ENCODE data around the gene WNK2.

Gene WNK2

DNA sequence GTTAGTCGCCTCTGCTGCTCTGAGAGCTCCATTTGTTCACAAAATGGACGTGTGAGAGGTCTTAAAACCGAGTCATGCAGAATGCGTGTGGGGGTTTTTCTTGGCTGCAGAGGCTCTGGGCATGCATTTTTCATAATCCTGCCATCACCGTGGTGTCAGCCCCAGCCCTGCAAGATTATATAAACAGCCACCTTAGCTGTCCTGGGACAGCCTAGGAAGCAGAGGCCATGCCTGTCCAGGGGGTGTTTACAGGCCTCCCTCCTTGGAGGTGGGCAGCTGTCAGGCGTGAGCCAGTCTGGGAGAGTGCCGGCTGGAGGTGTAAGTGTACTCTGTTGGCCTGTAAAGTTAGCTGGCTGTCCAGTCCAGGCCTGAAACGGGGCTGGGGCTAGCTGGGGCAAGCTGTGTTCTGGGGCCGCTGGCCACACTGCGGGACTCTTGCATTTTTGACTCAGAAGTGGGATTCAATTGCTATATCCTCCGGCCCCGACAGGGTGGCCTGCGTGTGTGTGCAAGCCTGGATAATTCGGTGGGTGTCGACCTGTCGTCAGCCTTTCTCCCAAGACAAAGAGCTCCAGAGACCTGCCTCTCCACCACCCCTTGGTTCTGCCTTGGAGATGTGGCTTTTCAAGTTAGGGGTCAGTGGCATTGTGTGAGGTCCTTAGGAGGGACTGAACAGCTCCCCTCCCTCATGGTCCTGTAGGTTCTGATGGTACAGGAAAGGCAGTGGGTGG, 2.4 kb downstream of the WNK2 start:
- Histone ChIP-seq H3K27me3 (ENCODE audit: insufficient read depth, poor library complexity, severe bottlenecking) (peaks cover 53% of the 10 kb centered on the region), H3K4me3 (replicated peaks; ENCODE audit: insufficient read depth, low read length) (no peak overlapping the region), H3K27ac (replicated peaks) (no peak overlapping the region)
- no peak for TF ChIP-seq SPI1 (IDR thresholded peaks at IDR 0.05; ENCODE audit: borderline replicate concordance, low read depth)
- no peak for TF ChIP-seq GABPA (IDR thresholded peaks at IDR 0.05; ENCODE audit: low read depth)
- TF ChIP-seq, protein P1, sequence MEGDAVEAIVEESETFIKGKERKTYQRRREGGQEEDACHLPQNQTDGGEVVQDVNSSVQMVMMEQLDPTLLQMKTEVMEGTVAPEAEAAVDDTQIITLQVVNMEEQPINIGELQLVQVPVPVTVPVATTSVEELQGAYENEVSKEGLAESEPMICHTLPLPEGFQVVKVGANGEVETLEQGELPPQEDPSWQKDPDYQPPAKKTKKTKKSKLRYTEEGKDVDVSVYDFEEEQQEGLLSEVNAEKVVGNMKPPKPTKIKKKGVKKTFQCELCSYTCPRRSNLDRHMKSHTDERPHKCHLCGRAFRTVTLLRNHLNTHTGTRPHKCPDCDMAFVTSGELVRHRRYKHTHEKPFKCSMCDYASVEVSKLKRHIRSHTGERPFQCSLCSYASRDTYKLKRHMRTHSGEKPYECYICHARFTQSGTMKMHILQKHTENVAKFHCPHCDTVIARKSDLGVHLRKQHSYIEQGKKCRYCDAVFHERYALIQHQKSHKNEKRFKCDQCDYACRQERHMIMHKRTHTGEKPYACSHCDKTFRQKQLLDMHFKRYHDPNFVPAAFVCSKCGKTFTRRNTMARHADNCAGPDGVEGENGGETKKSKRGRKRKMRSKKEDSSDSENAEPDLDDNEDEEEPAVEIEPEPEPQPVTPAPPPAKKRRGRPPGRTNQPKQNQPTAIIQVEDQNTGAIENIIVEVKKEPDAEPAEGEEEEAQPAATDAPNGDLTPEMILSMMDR (IDR thresholded peaks at IDR 0.05; ENCODE audit: insufficient read depth, low read length): no peak
- TF ChIP-seq, protein P2, sequence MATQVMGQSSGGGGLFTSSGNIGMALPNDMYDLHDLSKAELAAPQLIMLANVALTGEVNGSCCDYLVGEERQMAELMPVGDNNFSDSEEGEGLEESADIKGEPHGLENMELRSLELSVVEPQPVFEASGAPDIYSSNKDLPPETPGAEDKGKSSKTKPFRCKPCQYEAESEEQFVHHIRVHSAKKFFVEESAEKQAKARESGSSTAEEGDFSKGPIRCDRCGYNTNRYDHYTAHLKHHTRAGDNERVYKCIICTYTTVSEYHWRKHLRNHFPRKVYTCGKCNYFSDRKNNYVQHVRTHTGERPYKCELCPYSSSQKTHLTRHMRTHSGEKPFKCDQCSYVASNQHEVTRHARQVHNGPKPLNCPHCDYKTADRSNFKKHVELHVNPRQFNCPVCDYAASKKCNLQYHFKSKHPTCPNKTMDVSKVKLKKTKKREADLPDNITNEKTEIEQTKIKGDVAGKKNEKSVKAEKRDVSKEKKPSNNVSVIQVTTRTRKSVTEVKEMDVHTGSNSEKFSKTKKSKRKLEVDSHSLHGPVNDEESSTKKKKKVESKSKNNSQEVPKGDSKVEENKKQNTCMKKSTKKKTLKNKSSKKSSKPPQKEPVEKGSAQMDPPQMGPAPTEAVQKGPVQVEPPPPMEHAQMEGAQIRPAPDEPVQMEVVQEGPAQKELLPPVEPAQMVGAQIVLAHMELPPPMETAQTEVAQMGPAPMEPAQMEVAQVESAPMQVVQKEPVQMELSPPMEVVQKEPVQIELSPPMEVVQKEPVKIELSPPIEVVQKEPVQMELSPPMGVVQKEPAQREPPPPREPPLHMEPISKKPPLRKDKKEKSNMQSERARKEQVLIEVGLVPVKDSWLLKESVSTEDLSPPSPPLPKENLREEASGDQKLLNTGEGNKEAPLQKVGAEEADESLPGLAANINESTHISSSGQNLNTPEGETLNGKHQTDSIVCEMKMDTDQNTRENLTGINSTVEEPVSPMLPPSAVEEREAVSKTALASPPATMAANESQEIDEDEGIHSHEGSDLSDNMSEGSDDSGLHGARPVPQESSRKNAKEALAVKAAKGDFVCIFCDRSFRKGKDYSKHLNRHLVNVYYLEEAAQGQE (IDR thresholded peaks at IDR 0.05; ENCODE audit: insufficient replicate concordance, low read depth): no peak
- no peak for TF ChIP-seq POLR2AphosphoS5 (IDR thresholded peaks at IDR 0.05; ENCODE audit: low read depth)
- DNase-seq (ENCODE audit: low read depth in 1 of 2, low spot score in 1 of 2): no peak

DNA sequence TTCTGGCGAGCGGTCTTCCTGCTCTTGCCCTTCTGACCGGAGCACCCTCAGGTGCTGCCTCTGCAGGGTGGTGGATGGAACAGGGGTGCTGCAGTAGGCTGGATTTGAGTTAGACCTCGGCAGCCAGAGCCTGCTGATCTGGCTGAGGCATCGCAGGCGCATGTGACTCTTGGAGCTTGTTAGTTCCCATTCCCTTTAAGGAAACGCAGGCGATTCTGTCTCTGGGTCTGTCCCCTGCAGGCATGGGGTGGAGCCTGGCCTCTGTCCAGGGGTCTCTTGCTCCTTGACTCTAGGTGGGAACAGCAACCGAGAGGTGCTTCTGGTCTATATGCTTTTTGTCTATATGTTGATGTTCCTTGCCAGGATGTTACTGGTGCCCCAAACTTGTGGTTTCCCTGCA, 3.1 kb downstream of the WNK2 start:
- DNase-seq (ENCODE audit: low read depth in 1 of 2, low spot score in 1 of 2): no peak
- peaks cover 47% of the 10 kb centered on the region for H3K27me3 ChIP-seq (ENCODE audit: insufficient read depth, poor library complexity, severe bottlenecking)
- H3K4me3 ChIP-seq (replicated peaks; ENCODE audit: insufficient read depth, low read length): no peak overlapping the region
- TF ChIP-seq SPI1 (IDR thresholded peaks at IDR 0.05; ENCODE audit: borderline replicate concordance, low read depth): no peak
- no peak for TF ChIP-seq POLR2AphosphoS5 (IDR thresholded peaks at IDR 0.05; ENCODE audit: low read depth)
- no peak for TF ChIP-seq GABPA (IDR thresholded peaks at IDR 0.05; ENCODE audit: low read depth)
- TF ChIP-seq, protein P1 (IDR thresholded peaks at IDR 0.05; ENCODE audit: insufficient read depth, low read length): no peak
- TF ChIP-seq, protein P2 (IDR thresholded peaks at IDR 0.05; ENCODE audit: insufficient replicate concordance, low read depth): no peak
- H3K27ac ChIP-seq (replicated peaks): no peak overlapping the region

DNA sequence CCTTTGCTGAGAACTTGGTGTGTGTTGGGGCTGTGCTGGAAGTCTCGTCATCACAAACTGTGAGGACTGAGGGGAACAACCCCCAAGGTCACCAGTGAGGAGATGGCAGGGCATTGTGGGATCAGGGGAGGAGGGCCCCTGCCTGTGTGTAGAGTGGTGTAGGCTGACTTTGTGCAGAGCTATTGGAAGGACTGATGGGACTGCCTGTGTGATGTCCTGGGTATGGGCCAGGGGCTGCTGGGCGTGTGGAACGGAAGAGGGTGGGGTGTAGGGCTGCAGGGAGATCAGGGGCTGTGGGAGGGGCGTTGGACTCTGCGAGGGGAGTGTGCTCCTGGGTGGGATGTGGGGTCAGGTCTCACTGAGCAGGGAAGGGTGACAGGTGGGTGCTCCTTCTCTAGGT, 3.6 kb downstream of the WNK2 start:
- no peak for DNase-seq (ENCODE audit: low read depth in 1 of 2, low spot score in 1 of 2)
- Histone ChIP-seq H3K27me3 (ENCODE audit: insufficient read depth, poor library complexity, severe bottlenecking) (peaks cover 42% of the 10 kb centered on the region), H3K4me3 (replicated peaks; ENCODE audit: insufficient read depth, low read length) (no peak overlapping the region), H3K27ac (replicated peaks) (no peak overlapping the region)
- TF ChIP-seq, protein P1 (IDR thresholded peaks at IDR 0.05; ENCODE audit: insufficient read depth, low read length): no peak
- no peak for TF ChIP-seq POLR2AphosphoS5 (IDR thresholded peaks at IDR 0.05; ENCODE audit: low read depth)
- TF ChIP-seq GABPA (IDR thresholded peaks at IDR 0.05; ENCODE audit: low read depth): no peak
- TF ChIP-seq, protein P2 (IDR thresholded peaks at IDR 0.05; ENCODE audit: insufficient replicate concordance, low read depth): no peak
- no peak for TF ChIP-seq SPI1 (IDR thresholded peaks at IDR 0.05; ENCODE audit: borderline replicate concordance, low read depth)

Measured in HL-60 (cell line).